ENCODE measurements around the gene MYL6B. TPM values are rescaled to one million over a fixed set of nuclear protein-coding genes. Genes with fewer than 3 reads are reported as not detected.

MYL6B gene
- total and polyA plus RNA-seq, 2 of the 4 experiments (the other 2 are of a cell fraction) = 78.3 to 112 TPM

DNA sequence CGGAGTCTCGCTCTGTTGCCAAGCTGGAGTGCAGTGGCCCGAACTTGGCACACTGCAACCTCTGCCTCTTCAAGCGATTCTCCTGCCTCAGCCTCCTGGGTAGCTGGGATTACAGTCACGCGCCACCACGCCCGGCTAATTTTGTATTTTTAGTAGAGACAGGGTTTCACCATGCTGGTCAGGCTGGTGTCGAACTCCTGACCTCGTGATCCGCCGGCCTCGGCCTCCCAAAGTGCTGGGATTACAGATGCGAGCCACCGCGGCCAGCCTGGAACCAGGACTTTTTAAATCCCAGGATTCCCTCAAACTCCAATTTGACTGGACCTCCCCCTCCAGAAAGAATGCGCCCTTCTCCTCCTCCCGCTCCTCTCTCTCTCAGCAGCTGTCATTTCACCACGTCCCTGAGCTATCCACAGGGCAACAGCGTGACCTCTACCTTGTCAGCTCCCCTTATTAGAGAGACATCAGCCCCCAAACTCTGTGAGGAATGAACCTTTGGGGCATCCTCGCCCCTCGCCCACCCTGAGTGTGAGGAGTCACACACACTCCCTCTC, 22.4 kb upstream of the MYL6B start:
- H4K8ac ChIP-seq (ENCODE audit: low read depth in 2 of 2, low read length in 2 of 2) = peak overlapping the region in 1 of 2 experiments; percentile 73; a peak in 1 of 4 replicates
- H4K91ac ChIP-seq (ENCODE audit: insufficient read depth, low read depth, low read length) = peak overlapping the region; percentile 81
- peaks cover 6% of the 10 kb centered on the region; the same call in 1 of the 2 replicates for H3K4me1 ChIP-seq (ENCODE audit: control insufficient read depth, insufficient read depth, low read length)
- H2AK5ac ChIP-seq (ENCODE audit: low read depth, low read length) = peak overlapping the region; percentile 66; the same call in 1 of the 2 replicates
- peaks cover 36% of the 10 kb centered on the region for H3K36me3 ChIP-seq (ENCODE audit: control insufficient read depth, insufficient read depth, low read length)
- H4K5ac ChIP-seq (ENCODE audit: low read depth, low read length) = no peak overlapping the region
- DNase-seq (no peak), ATAC-seq (ENCODE audit: low read depth) (no peak)
- no peak for TF ChIP-seq MAFK (IDR thresholded peaks at IDR 0.05; ENCODE audit: low read depth, low read length)
- no peak for TF ChIP-seq BHLHE40 (IDR thresholded peaks at IDR 0.05; ENCODE audit: low read depth, low read length)
- no peak for TF ChIP-seq FOS (IDR thresholded peaks at IDR 0.05; ENCODE audit: low read depth, low read length)
- TF ChIP-seq MAZ (IDR thresholded peaks at IDR 0.05; ENCODE audit: borderline replicate concordance, low read depth, low read length) = no peak
- 82% methylated on average over 6 of the region's 22 CpGs; no CpG with 5 or more reads in 1 of the 2 experiments for WGBS, 2 experiments (ENCODE audit: extremely low coverage in 2 of 2, insufficient read length in 1 of 2)
- peak overlapping the region; percentile 92 for H3K4me2 ChIP-seq (ENCODE audit: low read depth, low read length)
- no peaks in the 10 kb centered on the region for H4K20me1 ChIP-seq (ENCODE audit: insufficient read depth, low read length)
- H2BK15ac ChIP-seq (ENCODE audit: low read depth, low read length) = no peak overlapping the region
- ChIA-PET POLR2A (ENCODE audit: unreplicated experiment) (no interaction called here), CTCF (no interaction called here)
- H3K14ac ChIP-seq (replicated peaks; ENCODE audit: low read depth, low read length) = peak overlapping the region; percentile 83; the same call in 1 of the 2 replicates
- no peak overlapping the region for H3K27ac ChIP-seq (ENCODE audit: insufficient read depth, low read length)
- no peak overlapping the region for H3K18ac ChIP-seq (ENCODE audit: low read depth, low read length)
- peak overlapping the region; percentile 81; the same call in 1 of the 2 replicates for H3K4ac ChIP-seq (ENCODE audit: low read depth, low read length)
- no peak overlapping the region for H2BK120ac ChIP-seq (ENCODE audit: low read depth, low read length)
- no peak overlapping the region for H2BK5ac ChIP-seq (ENCODE audit: low read depth, low read length, poor library complexity, severe bottlenecking)
- intact Hi-C loops (cut with micrococcal nuclease) (no loop called here), in situ Hi-C loops (cut with MboI; ENCODE audit: low sequenced_read_pairs) (loop anchor here (5.0 kb wide), 1 partner anchor 57 kb away; the partner anchor contains the start of gene SMARCC2), dilution Hi-C loops (cut with HindIII; ENCODE audit: low sequenced_read_pairs, unreplicated experiment) (no loop called here)
- H3K79me1 ChIP-seq (ENCODE audit: low read depth in 1 of 2, low read length in 2 of 2) = peaks cover 44 to 76% of the 10 kb centered on the region in 2 experiments
- BruUV-seq (replicated peaks) = TSS peak; percentile 4
- H3K23ac ChIP-seq (ENCODE audit: low read depth, low read length) = peak overlapping the region; percentile 80; the same call in 1 of the 2 replicates
- peak overlapping the region; percentile 42; the same call in 1 of the 2 replicates for H3K56ac ChIP-seq (ENCODE audit: extremely low read depth, insufficient read depth, low read length)
- H3K4me3 ChIP-seq (ENCODE audit: insufficient read depth, low read depth, low read length) = no peak overlapping the region
- no peaks in the 10 kb centered on the region for H3K27me3 ChIP-seq (ENCODE audit: control insufficient read depth, insufficient read depth, low read length)
- H3K9ac ChIP-seq (ENCODE audit: low read depth, low read length) = no peak overlapping the region
- H2BK20ac ChIP-seq (ENCODE audit: low read depth, low read length) = no peak overlapping the region
- no peaks in the 10 kb centered on the region for H3K9me3 ChIP-seq (ENCODE audit: control insufficient read depth, insufficient read depth, low read length)
- H3K9me1 ChIP-seq (ENCODE audit: insufficient read depth, low read length) = no peaks in the 10 kb centered on the region
- H2AK9ac ChIP-seq (replicated peaks; ENCODE audit: low read depth, low read length, poor library complexity) = peak overlapping the region; percentile 95
- H2AFZ ChIP-seq (replicated peaks; ENCODE audit: low read length, poor library complexity) = peak overlapping the region; percentile 52

Measured in IMR-90 (cell line).